Measurements from ENCODE around the gene CMIP. TPM values are rescaled to one million over a fixed set of nuclear protein-coding genes. Genes with fewer than 3 reads are reported as not detected.

CMIP gene
- polyA plus RNA-seq, 3 donors, result 0.85 to 61.9 (median 0.93) TPM

DNA sequence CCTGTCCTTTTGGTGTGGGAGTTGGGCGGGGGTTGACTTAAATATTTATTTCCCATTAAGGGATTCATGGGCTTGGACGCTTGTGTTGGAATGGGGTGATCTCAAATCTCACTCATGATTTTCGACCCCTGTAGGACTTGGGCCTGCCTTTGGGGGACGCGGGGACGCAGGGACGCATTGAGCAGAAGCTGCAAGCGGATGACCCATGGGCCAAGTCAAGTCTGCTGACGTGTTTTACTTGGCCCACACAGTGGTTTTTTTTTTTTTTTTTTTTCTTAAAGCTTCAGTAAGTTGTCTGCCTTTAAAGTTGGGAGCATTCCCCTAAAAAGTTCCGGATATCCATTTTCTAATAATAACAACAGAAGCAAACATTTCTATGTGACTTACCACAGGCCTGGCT, 28.9 kb downstream of the CMIP start:
- H3K27ac ChIP-seq (ENCODE audit: low read depth in 1 of 2, low read length in 2 of 2), result peak overlapping the region in 1 of 2 donors; percentile 17

GRCh38 chr16:81473969-81474959, 29.7 kb downstream of the CMIP start:
- H3K27me3 ChIP-seq (ENCODE audit: control insufficient read depth in 2 of 2, insufficient read depth in 2 of 2, low read length in 2 of 2), result no peaks in the 10 kb centered on the region
- Mint-ChIP-seq H3K36me3 (peaks cover 52 to 62% of the 10 kb centered on the region in 2 donors), H3K4me3 (no peak overlapping the region), H3K27ac (peak overlapping the region in 5 of 7 donors; percentile 47 to 91 (median 76)), H3K4me1 (peaks cover 95% of the 10 kb centered on the region), H3K27me3 (ENCODE audit: low read depth in 3 of 3) (peaks cover 0 to 3% (median 3%) of the 10 kb centered on the region in 3 donors), H3K9me3 (peaks cover 0 to 1% (median 0%) of the 10 kb centered on the region in 7 donors)
- no peak overlapping the region for H3K9ac ChIP-seq (ENCODE audit: insufficient read depth, low read length, poor library complexity, severe bottlenecking)
- H4K20me1 ChIP-seq (ENCODE audit: insufficient read depth, low read length), result peaks cover 52% of the 10 kb centered on the region
- WGBS (ENCODE audit: insufficient coverage), result 91% methylated on average over 13 of the region's 20 CpGs
- H3K4me2 ChIP-seq (replicated peaks; ENCODE audit: extremely low read depth, low read length, poor library complexity, severe bottlenecking), result no peak overlapping the region
- H3K27ac ChIP-seq (ENCODE audit: low read depth in 1 of 2, low read length in 2 of 2), result peak overlapping the region in 1 of 2 donors; percentile 17
- no peak overlapping the region for H3K4me3 ChIP-seq (replicated peaks in 1 of 3; ENCODE audit: low read depth in 2 of 3, low read length in 3 of 3)
- intact Hi-C loops (cut with micrococcal nuclease), result loop anchor here in 1 of 2 donors (10.0 kb wide), 2 partner anchors 49 to 161 kb away; no protein-coding TSS in a partner anchor
- DNase-seq, result no peak
- TF ChIP-seq, protein P1, sequence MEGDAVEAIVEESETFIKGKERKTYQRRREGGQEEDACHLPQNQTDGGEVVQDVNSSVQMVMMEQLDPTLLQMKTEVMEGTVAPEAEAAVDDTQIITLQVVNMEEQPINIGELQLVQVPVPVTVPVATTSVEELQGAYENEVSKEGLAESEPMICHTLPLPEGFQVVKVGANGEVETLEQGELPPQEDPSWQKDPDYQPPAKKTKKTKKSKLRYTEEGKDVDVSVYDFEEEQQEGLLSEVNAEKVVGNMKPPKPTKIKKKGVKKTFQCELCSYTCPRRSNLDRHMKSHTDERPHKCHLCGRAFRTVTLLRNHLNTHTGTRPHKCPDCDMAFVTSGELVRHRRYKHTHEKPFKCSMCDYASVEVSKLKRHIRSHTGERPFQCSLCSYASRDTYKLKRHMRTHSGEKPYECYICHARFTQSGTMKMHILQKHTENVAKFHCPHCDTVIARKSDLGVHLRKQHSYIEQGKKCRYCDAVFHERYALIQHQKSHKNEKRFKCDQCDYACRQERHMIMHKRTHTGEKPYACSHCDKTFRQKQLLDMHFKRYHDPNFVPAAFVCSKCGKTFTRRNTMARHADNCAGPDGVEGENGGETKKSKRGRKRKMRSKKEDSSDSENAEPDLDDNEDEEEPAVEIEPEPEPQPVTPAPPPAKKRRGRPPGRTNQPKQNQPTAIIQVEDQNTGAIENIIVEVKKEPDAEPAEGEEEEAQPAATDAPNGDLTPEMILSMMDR (IDR thresholded peaks at IDR 0.05), result no peak
- peaks cover 93% of the 10 kb centered on the region for H3K79me2 ChIP-seq (ENCODE audit: insufficient read depth, low read length)
- H2AFZ ChIP-seq (ENCODE audit: insufficient read depth, low read depth, low read length, poor library complexity, severe bottlenecking), result no peak overlapping the region
- H3K36me3 ChIP-seq (replicated peaks in 1 of 2; ENCODE audit: control insufficient read depth in 1 of 2, insufficient read depth in 2 of 2, low read length in 2 of 2), result peaks cover 11 to 28% of the 10 kb centered on the region in 2 donors
- peaks cover 98 to 100% of the 10 kb centered on the region in 2 donors for H3K4me1 ChIP-seq (ENCODE audit: control insufficient read depth in 1 of 2, insufficient read depth in 2 of 2, low read length in 2 of 2)
- H3K9me3 ChIP-seq (replicated peaks in 1 of 2; ENCODE audit: control insufficient read depth in 1 of 2, insufficient read depth in 1 of 2, low read length in 2 of 2), result no peaks in the 10 kb centered on the region

More for the DNA sequence above, 28.9 kb downstream of the CMIP start:
- H3K36me3 Mint-ChIP-seq, result peaks cover 56 to 63% of the 10 kb centered on the region in 2 donors
- TF ChIP-seq, protein P1 (IDR thresholded peaks at IDR 0.05), result no peak
- Histone ChIP-seq H3K27me3 (ENCODE audit: control insufficient read depth in 2 of 2, insufficient read depth in 2 of 2, low read length in 2 of 2) (no peaks in the 10 kb centered on the region), H3K4me1 (ENCODE audit: control insufficient read depth in 1 of 2, insufficient read depth in 2 of 2, low read length in 2 of 2) (peaks cover 98 to 100% of the 10 kb centered on the region in 2 donors), H3K9ac (ENCODE audit: insufficient read depth, low read length, poor library complexity, severe bottlenecking) (no peak overlapping the region), H4K20me1 (ENCODE audit: insufficient read depth, low read length) (peaks cover 53% of the 10 kb centered on the region), H3K79me2 (ENCODE audit: insufficient read depth, low read length) (peaks cover 98% of the 10 kb centered on the region), H3K36me3 (replicated peaks in 1 of 2; ENCODE audit: control insufficient read depth in 1 of 2, insufficient read depth in 2 of 2, low read length in 2 of 2) (peaks cover 11 to 28% of the 10 kb centered on the region in 2 donors), H3K9me3 (replicated peaks in 1 of 2; ENCODE audit: control insufficient read depth in 1 of 2, insufficient read depth in 1 of 2, low read length in 2 of 2) (no peaks in the 10 kb centered on the region), H3K4me2 (replicated peaks; ENCODE audit: extremely low read depth, low read length, poor library complexity, severe bottlenecking) (no peak overlapping the region), H2AFZ (ENCODE audit: insufficient read depth, low read depth, low read length, poor library complexity, severe bottlenecking) (no peak overlapping the region), H3K4me3 (replicated peaks in 1 of 3; ENCODE audit: low read depth in 2 of 3, low read length in 3 of 3) (no peak overlapping the region)
- H3K9me3 Mint-ChIP-seq, result peaks cover 0 to 1% (median 0%) of the 10 kb centered on the region in 7 donors
- H3K4me1 Mint-ChIP-seq, result peaks cover 95% of the 10 kb centered on the region
- peaks cover 0 to 3% (median 3%) of the 10 kb centered on the region in 3 donors for H3K27me3 Mint-ChIP-seq (ENCODE audit: low read depth in 3 of 3)
- no peak for DNase-seq
- peak overlapping the region in 6 of 7 donors; percentile 49 to 91 (median 76) for H3K27ac Mint-ChIP-seq
- no peak overlapping the region for H3K4me3 Mint-ChIP-seq
- 95% methylated on average over 9 of the region's 10 CpGs for WGBS (ENCODE audit: insufficient coverage)
- intact Hi-C loops (cut with micrococcal nuclease), result loop anchor here in 1 of 2 donors (10.0 kb wide), 2 partner anchors 49 to 161 kb away; no protein-coding TSS in a partner anchor

Data from CD14-positive monocyte (primary cell).